Left ventricle myocardium inferior (tissue), 1 donor: ENCODE results near the gene ACER3. TPM values are rescaled to one million over a fixed set of nuclear protein-coding genes. Genes with fewer than 3 reads are reported as not detected.
A peak's percentile ranks its signal among the peaks of the same experiment; 100 is the strongest.

Experiments used
- DNase-seq: peaks from one replicate; pipeline ENCODE4 v3.0.0-alpha.2; 2020
- H3K27ac ChIP-seq: fragments of 200-600 bp; replicated peaks from 2 replicates; pipeline ENCODE4 v1.8.0; 2021
- H3K27me3 ChIP-seq: fragments of 200-600 bp; 2 replicates; pipeline ENCODE4 v1.8.0; 2021; ENCODE audit warnings: low read depth
- H3K36me3 ChIP-seq: fragments of 200-600 bp; 2 replicates; pipeline ENCODE4 v1.8.0; 2021
- H3K4me1 ChIP-seq: fragments of 200-600 bp; 2 replicates; pipeline ENCODE4 v1.8.0; 2021
- H3K4me3 ChIP-seq: fragments of 200-600 bp; 2 replicates; pipeline ENCODE4 v1.8.0; 2021; ENCODE audit warnings: mild to moderate bottlenecking, moderate library complexity
- H3K9me3 ChIP-seq: fragments of 200-600 bp; replicated peaks from 2 replicates; pipeline ENCODE4 v1.8.0; 2021
- intact Hi-C: fragments of 100-400 bp; cut with micrococcal nuclease; formaldehyde crosslinking; loops from one replicate; pipeline ENCODE4 v1.11.0; 2022
- total RNA-seq: library from RNA; stranded (reverse); fragmentation: NEBNext Ultra II Directional; extraction: Animal tissue kit (Norgen Biotek cat#: 25700); gene quantifications from one replicate; pipeline ENCODE4 v1.2.1, GENCODE V29; 2021
- TF ChIP-seq, protein P1 (sequence below): fragments of 200-600 bp; IDR thresholded peaks from 2 replicates; pipeline ENCODE4 v1.8.0; 2021; ENCODE audit warnings: antibody characterized with exemption, mild to moderate bottlenecking, borderline replicate concordance
- donor health status: DM: no; HTN: yes; CAD: no; lungs with severe emphysema.

ACER3 gene
- total RNA-seq, 1 donor from 2014 or later = 8.5 TPM

DNA sequence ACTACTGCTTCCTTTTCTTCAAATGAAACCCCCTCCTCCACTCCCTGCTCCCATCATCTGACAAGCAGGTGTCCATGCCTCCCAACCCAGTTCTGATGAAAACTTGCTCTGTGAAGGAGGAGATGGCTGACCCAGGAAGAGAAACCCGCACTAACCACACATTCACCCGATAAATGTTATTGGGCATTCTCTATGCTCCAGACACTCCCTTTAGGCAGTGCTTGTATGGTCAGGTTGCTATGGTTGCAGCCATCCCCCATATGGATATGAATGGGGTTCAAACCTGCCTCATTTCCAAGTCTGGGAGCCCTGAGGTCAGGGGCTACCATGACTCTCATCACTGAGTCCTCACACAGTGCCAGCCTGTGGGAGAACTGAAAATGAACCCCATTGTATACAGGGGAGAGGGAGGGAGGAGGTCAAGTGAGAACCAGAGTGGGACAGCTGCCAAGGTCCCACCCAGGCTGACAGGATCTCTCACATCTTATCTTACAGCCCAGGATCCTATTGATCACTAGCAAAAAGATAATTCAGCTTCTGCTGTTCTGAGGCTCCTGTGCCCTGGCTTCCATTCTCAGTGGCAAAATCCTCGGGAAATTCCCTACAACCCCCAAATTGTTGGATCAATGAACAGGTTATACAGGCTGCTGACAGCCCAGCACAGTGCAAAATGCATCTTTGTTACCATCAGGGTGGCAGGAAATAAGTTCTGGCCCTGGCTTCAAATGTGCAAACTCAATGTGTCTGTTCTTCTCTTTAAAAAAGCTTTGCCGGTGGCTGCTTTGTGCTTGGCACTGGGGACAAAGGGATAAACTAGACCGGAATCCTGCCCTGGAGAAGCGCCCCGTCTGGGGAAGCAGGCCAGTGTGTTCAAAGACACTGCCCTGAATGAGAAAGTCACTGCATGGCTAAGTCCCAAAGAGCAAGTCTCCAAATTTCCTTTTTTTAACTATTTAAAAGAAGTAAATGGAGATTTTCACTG, 22.7 kb upstream of the ACER3 start:
- TF ChIP-seq, protein P1, sequence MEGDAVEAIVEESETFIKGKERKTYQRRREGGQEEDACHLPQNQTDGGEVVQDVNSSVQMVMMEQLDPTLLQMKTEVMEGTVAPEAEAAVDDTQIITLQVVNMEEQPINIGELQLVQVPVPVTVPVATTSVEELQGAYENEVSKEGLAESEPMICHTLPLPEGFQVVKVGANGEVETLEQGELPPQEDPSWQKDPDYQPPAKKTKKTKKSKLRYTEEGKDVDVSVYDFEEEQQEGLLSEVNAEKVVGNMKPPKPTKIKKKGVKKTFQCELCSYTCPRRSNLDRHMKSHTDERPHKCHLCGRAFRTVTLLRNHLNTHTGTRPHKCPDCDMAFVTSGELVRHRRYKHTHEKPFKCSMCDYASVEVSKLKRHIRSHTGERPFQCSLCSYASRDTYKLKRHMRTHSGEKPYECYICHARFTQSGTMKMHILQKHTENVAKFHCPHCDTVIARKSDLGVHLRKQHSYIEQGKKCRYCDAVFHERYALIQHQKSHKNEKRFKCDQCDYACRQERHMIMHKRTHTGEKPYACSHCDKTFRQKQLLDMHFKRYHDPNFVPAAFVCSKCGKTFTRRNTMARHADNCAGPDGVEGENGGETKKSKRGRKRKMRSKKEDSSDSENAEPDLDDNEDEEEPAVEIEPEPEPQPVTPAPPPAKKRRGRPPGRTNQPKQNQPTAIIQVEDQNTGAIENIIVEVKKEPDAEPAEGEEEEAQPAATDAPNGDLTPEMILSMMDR = no peak
- H3K9me3 ChIP-seq = no peaks in the 10 kb centered on the region
- H3K4me1 ChIP-seq = peaks cover 43% of the 10 kb centered on the region
- intact Hi-C loops = no loop called here
- no peaks in the 10 kb centered on the region for H3K36me3 ChIP-seq
- H3K27me3 ChIP-seq = no peaks in the 10 kb centered on the region
- DNase-seq = peak; percentile 15
- peak overlapping the region; percentile 72 for H3K27ac ChIP-seq
- no peak overlapping the region for H3K4me3 ChIP-seq

DNA sequence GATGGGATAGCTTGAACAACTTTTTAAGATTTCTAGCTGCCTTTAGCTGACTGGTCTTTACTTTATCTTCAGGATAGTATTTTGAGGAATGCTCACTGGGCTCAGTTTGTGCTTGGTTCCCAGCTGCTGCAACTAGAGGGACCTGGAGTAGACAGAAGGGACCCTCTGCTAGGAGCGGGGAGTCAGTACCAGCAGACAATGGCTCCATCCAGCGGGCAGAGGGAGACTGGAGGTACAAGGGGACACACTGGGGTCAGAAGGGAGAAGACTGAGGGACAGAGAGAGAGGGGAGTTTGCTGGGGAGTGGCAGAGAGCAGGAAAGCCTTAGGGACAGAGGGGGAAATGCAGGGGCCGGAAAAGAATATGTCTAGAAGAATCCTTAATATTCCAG, 22.0 kb upstream of the ACER3 start:
- intact Hi-C loops = no loop called here
- Histone ChIP-seq H3K27me3 (no peaks in the 10 kb centered on the region), H3K4me1 (peaks cover 43% of the 10 kb centered on the region), H3K9me3 (no peaks in the 10 kb centered on the region), H3K27ac (peak overlapping the region; percentile 72), H3K36me3 (no peaks in the 10 kb centered on the region), H3K4me3 (no peak overlapping the region)
- TF ChIP-seq, protein P1 = peak; percentile 54
- DNase-seq = no peak

DNA sequence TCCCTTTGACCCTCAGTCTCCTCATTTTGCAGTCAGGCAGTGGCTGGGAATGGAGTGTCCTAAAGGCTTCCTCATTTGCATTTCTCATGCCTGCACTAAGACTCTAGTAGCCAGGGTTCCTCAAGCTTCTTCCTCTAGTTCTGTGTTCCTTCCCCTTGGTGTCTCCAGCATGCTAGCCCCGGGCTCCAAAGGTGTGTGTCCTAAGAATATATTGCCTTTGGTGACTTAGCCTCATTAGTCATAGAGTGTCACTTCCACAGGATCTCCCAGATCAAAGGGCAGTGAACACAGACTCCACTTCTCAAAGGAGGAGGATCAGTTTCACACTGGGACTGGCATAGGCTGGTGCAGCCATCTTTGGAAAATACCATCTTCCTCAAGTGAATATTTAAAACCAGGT, 21.4 kb upstream of the ACER3 start:
- H3K27me3 ChIP-seq = no peaks in the 10 kb centered on the region
- peaks cover 43% of the 10 kb centered on the region for H3K4me1 ChIP-seq
- TF ChIP-seq, protein P1 = no peak
- no peak for DNase-seq
- H3K9me3 ChIP-seq = no peaks in the 10 kb centered on the region
- no peaks in the 10 kb centered on the region for H3K36me3 ChIP-seq
- no peak overlapping the region for H3K27ac ChIP-seq
- intact Hi-C loops = no loop called here
- H3K4me3 ChIP-seq = no peak overlapping the region

DNA sequence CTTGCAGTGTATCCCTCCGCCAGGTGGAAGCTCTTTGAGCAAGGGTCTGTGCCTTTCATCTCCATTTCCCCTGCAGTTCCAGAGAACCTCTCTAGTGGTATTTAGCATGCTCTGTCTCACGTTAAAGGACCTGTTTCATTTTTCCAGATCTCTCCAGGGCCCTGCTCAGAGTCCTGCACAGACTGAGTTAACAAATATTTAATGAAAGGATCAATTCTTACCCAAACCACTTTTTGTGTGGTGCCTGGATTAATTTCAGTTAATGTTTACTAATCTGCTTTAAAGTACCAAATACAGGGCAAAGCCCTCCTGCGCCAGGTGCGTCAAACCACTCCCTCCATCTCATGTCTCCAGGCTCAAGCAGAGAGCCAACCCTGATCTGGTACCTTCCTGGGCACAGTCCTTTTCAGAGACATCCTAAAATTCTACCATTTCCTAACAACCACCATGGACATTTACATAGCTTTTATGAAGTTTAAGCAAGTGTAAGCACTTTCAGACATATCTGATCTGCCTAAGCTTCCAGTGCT, 18.7 kb upstream of the ACER3 start:
- Histone ChIP-seq H3K27ac (no peak overlapping the region), H3K9me3 (no peaks in the 10 kb centered on the region), H3K27me3 (no peaks in the 10 kb centered on the region), H3K4me1 (peaks cover 24% of the 10 kb centered on the region), H3K36me3 (no peaks in the 10 kb centered on the region), H3K4me3 (no peak overlapping the region)
- TF ChIP-seq, protein P1 = no peak
- intact Hi-C loops = no loop called here
- DNase-seq = no peak

DNA sequence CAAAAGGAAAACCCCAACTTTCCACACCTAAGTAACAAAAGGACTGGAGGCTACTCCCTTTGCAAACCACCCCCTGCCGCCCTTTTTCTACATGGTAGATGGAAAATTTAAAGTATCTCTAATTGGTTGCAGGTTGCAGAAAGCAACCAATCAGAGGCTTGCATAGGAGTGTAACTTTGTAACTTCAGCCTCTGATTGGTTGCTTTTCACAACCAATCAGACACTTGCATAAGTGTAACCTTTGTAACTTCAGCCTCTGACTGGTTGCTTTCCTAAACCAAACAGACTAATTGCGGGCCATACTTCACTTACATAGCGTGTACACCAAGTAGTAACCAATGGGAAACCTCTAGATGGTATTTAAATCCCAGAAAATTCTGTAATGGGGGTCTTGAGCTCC, 16.8 kb upstream of the ACER3 start:
- Histone ChIP-seq H3K4me1 (peaks cover 11% of the 10 kb centered on the region), H3K4me3 (no peak overlapping the region), H3K36me3 (no peaks in the 10 kb centered on the region), H3K27ac (no peak overlapping the region), H3K27me3 (no peaks in the 10 kb centered on the region), H3K9me3 (no peaks in the 10 kb centered on the region)
- TF ChIP-seq, protein P1 = no peak
- intact Hi-C loops = no loop called here
- no peak for DNase-seq
